GM18861 (cell line): ENCODE data around the gene MDK.
A peak's percentile ranks its signal among the peaks of the same experiment; 100 is the strongest.

Experiments used
- ATAC-seq: cut with Tn5 transposase; IDR thresholded peaks from one replicate; pipeline ENCODE4 v1.9.1; 2021; ENCODE audit not compliant: unreplicated experiment

Gene MDK, protein sequence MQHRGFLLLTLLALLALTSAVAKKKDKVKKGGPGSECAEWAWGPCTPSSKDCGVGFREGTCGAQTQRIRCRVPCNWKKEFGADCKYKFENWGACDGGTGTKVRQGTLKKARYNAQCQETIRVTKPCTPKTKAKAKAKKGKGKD

DNA sequence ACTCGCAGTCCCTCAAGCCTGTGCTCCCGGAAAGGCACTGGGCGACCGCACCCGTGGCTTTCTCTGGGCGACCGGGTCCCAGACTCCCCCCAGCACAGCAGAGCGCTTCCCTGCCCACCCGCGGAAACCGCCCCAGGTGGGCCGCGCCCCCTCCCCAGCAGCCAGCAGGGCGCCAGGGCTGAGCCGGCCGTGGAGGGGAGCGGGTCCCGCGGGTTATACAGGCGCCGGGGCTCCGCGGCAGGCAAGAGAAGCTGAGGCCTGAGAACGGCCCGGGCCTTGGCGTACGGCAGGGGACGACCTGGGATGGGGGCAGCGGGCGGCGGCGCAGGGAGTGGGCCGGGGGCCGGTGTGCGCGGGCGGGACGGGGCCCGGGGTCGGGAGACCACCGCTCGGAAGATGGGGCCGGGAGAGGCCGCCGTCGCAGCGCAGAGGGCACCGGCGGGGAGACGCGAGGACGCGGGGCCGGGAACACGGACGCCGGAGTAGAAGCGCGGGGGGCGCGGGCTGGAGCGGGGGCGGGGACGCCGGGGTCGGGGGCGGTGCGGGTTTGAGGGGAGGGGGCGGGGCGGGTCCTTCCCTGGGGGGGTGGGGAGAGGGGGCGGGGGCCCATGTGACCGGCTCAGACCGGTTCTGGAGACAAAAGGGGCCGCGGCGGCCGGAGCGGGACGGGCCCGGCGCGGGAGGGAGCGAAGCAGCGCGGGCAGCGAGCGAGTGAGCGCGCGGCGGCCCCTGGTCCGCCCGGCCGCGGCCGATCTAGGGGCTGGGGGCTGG, at the start of gene MDK:
MDK (plus strand) TSS at position 622 of the 771 bp plus-strand sequence. CDS start 389 bp downstream, outside the sequence.
- ATAC-seq, result no peak

DNA sequence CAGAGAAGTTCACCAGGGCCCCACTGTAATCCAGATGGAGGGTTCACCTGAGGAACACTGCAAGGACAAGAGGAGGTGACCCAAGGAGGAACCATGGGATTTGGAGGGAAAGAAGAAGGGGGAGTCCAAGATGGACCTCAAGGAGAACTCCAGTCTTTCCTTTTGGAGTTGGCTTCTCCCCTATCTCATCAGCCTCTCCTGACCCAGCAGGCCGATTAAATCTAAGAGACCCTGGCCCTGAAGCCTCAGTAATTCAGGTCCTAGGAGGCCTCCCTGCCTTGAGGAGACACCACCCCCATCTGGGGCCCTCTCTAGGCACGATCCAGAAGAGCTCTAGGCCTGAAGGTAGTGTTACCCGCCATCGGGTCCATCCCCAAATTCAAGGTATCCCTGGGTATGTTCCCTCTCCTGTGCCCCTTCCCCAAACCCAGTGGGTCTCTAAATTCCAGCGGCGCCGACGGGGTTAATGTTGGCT, 49.3 kb upstream of the MDK start:
- no peak for ATAC-seq

DNA sequence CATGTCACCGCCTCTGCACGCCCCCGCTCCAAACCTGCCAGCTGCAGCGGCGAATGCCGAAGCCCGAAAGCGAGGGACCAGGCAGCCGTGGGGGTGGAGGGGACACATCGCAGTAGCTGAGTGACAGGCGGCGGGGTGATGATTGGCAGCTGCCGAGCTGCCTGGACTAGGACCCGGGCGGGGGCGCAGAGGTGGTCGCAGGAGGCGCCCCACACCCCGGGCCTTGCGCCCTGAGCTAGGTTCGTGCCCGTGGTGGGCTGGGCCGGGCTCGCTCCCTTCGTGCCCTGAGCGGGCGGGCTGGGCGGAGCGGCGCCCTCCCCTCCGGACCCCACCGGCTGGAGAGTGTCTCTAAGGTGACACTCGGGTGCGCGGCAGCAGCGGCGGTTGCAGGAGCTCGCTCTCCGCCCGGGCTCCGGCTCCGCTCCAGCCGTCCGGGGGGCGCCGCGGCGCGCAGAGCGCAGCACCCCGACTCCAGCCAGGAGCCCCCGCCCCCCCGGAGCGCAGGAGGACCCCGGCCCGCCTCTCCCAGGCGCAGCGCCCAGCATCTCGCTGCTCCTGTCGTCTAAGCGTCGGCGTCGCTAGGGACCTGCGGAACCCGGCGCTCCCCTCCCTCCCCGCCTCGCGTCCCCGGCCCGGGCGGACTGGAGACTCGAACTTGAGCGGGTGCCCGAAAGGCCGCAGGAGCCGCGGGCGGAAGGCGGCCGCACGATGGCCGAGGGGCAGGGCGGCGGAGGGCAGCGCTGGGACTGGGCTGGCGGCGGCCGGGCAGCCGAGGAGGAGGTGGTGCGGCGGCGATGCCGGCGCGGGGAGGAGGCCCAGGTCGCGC, 48.7 kb upstream of the MDK start:
- no peak for ATAC-seq

DNA sequence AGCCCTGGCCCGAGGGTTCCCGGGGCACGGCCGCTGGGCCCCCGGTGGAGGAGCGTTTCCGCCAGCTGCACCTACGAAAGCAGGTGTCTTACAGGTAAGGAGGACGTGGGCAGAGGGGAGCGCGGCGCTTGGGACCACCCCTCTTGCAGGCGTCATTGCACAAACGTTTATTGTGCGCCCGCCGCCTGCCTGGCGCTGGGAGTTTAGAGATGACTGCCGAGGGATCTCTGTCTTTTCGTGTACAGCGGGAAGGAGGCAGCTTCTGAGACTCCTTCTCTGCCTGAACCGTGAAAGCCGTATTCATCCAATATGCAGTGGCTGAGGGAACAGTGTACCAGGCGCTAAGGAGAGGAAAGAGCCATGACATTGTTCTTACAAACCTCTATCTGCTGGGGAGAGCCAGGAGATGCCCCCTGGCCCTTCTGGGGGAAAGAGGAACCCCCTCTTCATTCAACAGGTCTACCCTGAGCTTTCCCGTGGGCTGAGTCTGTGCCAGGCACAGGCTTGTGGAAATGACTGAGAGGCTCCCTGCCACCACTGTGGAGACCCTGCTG, 48.0 kb upstream of the MDK start:
- no peak for ATAC-seq

DNA sequence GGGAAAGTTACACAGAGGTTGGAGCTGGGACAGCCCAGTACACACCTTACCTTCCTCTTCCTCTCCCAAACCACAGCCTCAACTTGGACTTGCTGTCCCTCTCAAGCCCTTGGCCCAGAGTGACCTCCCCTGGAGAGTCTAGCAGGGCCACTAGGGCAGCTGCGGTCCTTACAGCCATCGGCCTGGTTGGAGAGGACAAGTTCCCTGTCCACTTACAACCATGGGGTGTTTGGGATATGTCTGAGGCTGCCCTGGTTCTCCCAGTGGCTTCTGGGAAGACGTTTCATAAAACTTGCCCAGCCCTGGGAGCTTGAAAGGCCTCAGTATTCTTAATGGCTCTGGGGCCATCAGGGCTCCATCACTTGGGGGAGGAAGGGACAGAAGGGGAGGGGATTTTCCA, 47.3 kb upstream of the MDK start:
- no peak for ATAC-seq

DNA sequence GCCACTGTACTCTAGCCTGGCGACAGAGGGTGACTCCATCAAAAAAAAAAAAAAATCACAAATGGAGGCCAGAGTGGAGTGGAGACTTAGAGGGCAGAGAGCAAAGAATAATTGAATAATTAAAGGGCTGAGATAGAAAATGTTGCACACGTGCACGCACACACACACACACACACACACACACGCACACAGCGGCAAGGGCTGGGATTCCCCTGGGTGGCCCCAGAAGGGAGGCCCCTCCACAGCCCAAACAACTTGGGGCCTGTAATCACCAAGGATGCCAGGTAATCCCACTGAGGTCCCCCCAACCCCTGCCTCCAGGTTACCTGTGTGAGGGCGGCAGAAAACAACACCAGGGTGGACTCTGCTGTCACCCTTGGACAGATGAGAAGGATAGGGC, 46.2 kb upstream of the MDK start:
- no peak for ATAC-seq

DNA sequence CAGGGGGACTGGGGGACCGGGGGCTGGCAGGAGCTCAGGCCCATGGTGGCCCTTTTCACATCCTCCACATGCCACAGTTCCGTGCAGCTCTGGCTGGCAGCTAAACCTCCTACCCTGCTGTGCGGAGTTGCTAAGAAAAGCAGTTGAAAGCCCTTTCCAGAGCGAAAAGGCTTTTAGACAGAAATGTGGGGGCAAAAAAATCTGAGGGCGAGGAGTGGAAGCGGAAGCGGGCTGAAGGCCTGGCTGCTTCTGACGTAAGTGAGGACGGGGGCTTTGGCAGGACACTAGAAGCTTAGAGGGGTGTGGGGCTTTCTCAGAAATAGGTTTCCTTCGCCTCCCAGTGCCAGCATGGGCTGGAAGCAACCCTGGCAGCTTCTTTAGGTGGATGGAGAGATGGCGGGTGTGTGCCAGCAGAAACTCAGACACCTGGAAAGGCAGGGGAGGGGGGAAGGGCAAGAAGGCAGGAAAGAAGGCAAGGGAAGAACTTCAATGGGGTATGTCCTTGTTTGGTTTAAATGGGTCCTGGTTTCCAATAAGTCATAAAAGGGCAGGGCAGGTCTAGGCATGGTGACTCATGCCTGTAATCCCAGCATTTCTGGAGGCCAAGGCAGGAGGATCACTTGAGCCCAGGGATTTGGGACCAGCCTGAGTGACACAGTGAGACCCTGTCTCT, 45.4 kb upstream of the MDK start:
- no peak for ATAC-seq

DNA sequence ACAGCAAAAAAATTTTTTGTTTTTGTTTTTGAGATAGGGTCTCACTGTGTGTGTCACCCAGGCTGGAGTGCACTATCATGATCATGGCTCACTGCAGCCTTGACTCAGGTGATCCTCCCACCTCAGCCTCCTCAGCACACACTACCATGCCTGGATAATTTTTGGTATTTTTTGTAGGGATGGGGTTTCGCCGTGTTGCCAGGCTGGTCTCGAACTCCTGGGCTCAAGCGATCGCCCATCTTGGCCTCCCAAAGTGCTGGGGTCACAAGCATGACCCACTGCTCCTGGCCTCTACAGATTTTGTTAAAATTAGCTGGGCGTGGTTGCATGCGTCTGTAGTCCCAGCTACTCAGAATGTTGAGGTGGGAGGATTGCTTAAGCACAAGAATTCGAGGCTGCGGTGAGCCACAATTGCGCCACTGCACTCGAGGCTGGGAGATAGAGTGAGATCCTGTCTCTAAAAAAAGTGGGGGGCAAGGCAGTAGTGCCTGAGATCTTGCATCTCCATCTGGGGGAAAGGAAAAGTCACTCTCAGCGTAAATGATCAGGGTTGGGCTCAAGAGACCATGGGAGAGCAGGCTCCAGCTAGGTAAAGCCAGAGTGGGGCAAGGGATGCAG, 44.8 kb upstream of the MDK start:
- ATAC-seq, result no peak

DNA sequence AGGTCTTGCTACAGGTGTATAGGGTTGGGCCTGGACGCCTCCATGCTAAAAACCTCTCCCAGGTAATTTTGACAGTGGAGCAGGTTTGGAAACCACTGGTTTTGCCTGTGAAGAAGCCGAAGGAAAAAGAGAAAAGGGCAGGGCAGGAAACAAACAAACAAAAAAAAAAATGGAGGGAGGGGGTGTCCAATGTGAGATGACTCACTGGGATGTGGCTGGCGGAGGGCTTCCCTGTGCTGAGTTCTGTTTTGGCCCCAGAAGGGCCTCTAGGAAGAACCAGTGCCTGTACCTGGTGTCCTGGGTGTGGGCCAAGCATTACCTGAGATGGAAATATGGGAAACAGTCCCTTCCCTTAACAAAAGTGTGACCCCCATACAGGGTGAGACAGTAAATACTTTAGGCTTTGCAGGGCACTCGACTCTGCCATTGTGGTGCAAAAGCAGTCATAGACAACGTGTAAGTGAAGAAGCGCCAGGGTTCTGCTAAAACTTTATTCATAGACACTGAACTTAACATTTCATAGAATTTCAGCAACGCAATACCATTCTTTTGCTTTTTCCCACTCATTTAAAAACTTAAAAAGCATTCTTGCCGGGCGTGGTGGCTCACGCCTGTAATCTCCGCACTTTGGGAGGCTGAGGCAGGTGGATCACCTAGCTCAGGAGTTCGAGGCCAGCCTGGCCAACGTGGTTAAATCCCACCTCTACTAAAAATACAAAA, 43.7 kb upstream of the MDK start:
- ATAC-seq, result no peak

DNA sequence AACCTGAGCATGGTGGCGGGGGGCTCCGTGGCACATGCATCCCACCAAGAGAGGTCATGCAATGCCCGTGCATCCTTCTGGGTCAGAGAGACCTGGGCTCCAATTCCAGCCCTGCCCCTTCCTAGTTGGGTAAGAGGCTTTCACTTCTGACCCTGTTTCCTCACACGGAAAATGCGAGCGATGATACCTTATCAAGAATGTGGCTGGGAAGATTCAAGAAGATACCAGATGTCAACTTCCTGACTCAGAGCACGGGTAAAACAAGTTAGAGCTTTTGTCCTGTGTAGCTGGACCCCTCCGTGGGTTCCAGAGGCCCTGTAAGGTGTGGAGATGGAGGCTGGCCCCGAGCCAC, 42.9 kb upstream of the MDK start:
- no peak for ATAC-seq

DNA sequence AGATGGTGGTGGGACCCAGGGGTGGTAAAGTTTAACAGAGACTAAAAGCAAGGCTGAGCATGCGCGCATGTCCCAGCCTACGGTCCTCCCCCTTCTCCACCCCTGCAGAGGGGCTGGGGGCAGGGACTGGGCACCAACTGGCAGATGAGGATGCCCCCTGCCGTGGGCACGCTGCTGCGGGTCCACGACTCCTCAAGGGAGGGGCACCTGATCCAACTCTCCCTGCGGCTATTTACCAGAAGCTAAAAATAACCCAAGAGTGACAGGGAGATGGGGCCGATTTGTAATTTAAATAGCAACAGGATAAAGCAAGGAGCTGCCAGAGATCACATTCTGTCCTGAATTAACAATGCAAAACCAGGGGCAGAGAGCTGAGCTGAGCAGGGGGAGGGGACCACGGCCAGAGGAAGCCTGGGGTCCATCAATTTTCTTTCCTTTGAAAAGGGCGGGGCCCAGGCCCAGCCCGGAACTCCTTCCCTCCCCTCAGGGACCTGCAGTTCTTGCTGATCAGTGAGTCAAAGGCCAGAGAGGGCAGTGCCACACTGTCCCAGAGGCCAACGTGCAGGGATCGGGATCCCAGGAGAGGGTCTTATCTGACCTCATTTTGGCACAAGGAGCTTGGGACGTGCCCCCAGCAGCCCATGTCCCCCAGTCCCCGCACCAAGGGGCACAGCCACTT, 42.3 kb upstream of the MDK start:
- ATAC-seq, result no peak

DNA sequence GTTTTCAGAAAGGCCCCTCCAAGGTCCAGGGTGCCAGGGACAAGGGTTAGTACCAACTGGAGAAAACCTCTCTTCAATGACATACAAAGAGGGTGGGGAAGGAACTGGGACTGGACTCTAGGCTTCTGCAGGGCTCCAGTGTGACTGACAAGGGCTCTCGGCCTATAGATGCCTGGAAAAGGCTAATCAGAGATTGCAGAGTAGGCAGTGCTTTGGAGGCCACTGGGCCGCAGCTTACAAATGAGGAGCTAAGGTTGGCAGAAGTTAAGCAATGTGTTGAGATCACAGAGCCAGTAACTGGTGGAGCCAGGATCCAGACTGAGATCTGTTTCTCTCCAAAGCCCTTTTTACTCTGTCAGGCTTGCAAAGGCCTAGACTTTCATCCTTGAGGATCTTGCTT, 41.7 kb upstream of the MDK start:
- no peak for ATAC-seq

DNA sequence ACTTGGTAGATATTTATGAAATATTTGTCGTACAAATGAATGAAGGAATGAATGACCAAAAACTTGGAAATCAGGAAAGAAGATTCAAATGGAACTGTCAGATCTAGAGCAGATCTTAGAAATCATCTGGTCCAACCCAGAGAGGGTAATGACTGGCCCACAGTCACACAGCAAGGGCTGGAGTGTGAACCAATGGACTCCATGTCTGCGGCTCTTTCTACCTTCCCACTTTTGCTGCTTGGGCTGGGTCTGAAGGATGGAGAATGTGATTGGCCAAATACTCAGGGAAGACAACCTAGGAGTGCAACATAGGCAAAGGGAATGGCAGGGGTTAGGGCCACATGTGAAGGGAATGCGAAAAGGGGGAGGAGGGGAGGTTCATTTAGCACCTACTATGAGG, 40.0 kb upstream of the MDK start:
- ATAC-seq, result no peak

DNA sequence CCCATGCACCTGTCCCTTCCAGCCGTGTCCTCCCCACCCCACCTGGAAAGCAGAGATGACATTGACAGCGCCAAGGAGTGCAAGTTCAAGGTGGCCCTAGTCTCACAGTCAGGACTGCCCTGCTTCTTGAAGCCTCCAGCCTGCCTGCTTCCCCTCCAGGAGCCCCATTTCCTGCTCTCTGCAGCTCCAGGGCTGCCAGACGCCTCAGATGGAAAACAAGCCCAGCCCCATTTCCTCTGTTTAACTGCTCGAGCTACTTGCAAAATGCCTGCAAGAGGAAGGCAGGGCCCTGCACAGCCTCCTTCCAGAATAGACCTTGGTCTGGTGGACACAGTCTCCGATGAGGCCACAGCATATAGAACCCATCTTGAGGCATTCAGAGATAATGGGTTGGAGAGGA, 39.2 kb upstream of the MDK start:
- no peak for ATAC-seq

DNA sequence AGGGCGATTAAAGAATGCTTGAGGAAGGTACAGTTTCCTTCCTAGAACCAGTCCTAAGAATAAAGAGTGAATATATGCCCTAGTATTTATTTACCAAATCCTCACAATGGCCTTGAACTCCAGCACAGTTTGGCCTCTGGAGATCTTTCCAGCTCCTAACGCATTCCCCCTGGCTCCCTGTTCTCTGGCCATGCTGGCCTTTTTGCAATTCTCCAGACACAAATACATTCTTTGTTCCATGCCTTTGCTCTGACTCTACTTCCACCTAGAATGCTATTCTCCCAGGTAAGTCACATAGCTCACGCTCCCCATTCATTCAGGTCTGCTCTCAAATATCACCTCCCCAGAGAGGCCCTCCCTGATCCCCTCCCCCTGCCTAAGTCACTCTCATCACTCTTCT, 37.9 kb upstream of the MDK start:
- no peak for ATAC-seq

DNA sequence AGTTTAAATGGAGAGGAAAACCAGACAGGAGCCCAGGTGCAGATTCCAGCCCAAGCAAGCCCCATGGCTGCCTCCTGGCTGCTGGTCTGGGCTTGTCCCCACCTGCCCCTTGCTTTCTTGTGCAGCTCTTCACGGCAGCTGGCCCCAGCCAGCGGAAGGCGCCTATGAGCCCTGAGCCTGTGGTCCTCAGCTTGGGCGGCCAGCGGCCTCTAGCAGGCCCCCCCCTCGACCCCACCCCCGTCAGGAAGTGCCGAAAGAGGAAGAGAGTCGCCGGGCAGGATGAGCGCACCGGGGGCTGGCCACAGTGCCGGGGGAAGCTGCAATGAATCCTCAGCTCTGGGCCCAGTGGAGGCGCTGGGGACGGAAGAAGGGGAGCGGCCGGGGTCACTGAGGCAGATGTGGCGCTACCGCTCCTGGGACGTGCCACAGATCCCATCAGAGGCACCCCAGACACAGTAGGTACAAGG, 36.3 kb upstream of the MDK start:
- ATAC-seq, result no peak

DNA sequence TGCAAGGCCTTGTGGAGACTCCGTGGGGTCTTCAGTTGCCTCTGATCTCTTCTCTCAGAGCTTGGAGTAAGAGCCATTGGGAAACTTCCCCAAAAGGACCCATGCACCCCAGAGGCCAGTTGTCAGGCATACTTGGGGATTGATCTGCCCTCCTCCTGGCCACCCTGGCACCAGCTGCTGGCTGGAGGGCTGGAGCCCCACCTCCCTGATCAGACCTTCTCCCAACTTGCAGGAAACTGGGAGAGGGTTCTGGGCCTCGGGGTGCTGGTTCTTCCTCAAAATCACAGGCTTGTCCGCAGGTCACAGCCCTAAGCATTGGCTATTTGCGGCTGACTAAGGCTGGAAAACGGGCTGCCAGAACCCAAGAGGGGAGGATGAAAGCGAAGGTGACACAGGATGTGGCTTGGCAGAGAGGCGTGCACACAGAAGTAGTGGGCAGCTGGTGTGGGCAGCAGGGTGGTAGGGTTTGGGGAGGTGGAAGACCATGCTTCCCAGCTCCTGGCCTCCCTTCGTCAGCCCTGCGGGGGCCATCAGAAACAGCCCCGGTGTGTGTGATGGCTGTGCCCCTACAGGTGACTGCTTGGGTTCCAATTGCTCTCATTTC, 35.5 kb upstream of the MDK start:
- no peak for ATAC-seq

DNA sequence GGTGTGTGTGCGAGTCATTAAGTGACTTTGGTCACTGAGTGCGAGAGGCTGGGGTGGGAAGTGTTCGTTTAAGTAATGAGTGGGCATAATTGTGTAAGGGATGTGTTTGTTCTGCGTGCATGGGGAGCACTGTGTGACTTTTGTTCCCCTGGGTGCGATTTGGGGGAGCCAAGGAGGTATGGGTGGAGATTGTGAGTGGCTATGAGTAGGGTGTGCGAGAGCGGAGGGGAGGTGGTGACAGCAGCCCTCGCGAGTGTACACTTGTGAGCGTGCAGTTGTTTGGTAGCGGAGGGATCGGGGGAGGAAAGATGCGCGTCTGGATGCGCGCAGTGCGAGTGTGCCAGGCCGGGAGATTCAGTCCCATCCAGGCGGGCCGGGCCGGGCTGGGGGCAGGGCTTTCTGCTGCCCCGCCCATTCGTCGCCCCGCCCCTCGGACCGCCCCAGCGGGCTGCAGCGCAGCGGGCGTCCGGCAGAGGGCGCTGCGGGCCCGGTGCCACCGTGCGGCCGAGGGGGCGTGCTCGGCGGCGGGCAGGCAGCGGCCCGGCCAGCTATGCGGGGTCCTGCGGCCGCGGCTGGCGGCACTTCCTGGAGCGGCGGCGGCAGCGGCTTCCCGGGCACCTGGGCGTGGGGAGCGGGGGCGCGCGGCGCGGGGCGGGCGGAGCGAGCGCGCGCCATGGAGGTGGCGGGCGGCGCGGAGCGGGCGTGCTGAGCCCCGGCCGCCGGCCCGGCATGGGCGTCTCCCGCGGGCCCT, 34.4 kb upstream of the MDK start, which contains the start of gene DGKZ:
DGKZ (plus strand) TSS at position 578 of the 751 bp plus-strand sequence. CDS start 197 bp downstream, outside the sequence.
- ATAC-seq, result peak; percentile 58
